ENCODE data around the gene LINGO1. TPM values are rescaled to one million over a fixed set of nuclear protein-coding genes. Genes with fewer than 3 reads are reported as not detected.
A peak's percentile ranks its signal among the peaks of the same experiment; 100 is the strongest.

The LINGO1 gene
- total and polyA plus RNA-seq, 2 donors (not counting 3 experiments of a cell fraction or from before 2014, with no cell fraction given), result 0.15 to 0.33 TPM

- Histone ChIP-seq H3K4me2 (ENCODE audit: insufficient read depth, low read length) (no peak overlapping the region), H3K9me3 (replicated peaks; ENCODE audit: control insufficient read depth, insufficient read depth, low read length) (no peaks in the 10 kb centered on the region), H3K4me3 (replicated peaks in 1 of 3; ENCODE audit: insufficient read depth in 1 of 3, low read depth in 1 of 3, low read length in 3 of 3) (no peak overlapping the region), H3K9me1 (replicated peaks; ENCODE audit: control insufficient read depth, extremely low read depth, insufficient read depth, low read length) (no peaks in the 10 kb centered on the region), H3K9ac (replicated peaks; ENCODE audit: extremely low read depth, insufficient read depth, low read length) (no peak overlapping the region), H3K79me2 (ENCODE audit: control insufficient read depth, insufficient read depth, low read length) (no peaks in the 10 kb centered on the region), H3K27ac (ENCODE audit: insufficient read depth, low read depth, low read length) (no peak overlapping the region), H3K36me3 (ENCODE audit: control insufficient read depth in 2 of 2, extremely low read depth in 1 of 2, insufficient read depth in 2 of 2, low read length in 2 of 2) (no peaks in the 10 kb centered on the region), H3K4me1 (ENCODE audit: control insufficient read depth, extremely low read depth, insufficient read depth, low read length) (no peaks in the 10 kb centered on the region), H3K27me3 (ENCODE audit: control insufficient read depth in 2 of 2, insufficient read depth in 2 of 2, low read length in 2 of 2) (no peaks in the 10 kb centered on the region), H2AFZ (ENCODE audit: low read depth, low read length) (no peak overlapping the region), H4K20me1 (replicated peaks; ENCODE audit: control insufficient read depth, extremely low read depth, insufficient read depth, low read length) (no peaks in the 10 kb centered on the region)
- TF ChIP-seq FOS (IDR thresholded peaks at IDR 0.05; ENCODE audit: borderline replicate concordance, insufficient read depth, low read length), result no peak
- peak; percentile 42 to 44 for TF ChIP-seq CTCF (IDR thresholded peaks at IDR 0.05; ENCODE audit: extremely low read depth in 1 of 2, insufficient read depth in 1 of 2, low read depth in 1 of 2, low read length in 2 of 2)
- ChIA-PET CTCF (interaction anchor here (0.9 to 3.7 kb wide), 11 partner anchors 9 to 499 kb away, joined by 3 to 43 read pairs (median 6); partner anchors contain the start of gene LINGO1), POLR2A (interaction anchor here (0.7 kb wide), 1 partner anchor 457 kb away, joined by 4 read pairs; no protein-coding TSS in a partner anchor)
- FAIRE-seq (no peak), DNase-seq (ENCODE audit: low read depth, low spot score) (no peak)
- BruUV-seq (replicated peaks), result no TSS peak
- intact Hi-C loops (cut with micrococcal nuclease), result no loop called here
- dilution Hi-C loops (cut with MboI; ENCODE audit: extremely low pct_ligation_motif_present, low sequenced_read_pairs), result no loop called here
Observed at GRCh38 chr15:77617476-77618230, 15.1 kb downstream of the LINGO1 start.

GRCh38 chr15:77616072-77616471 lies 16.6 kb downstream of the LINGO1 start:
- DNase-seq (ENCODE audit: low read depth, low spot score) (no peak), FAIRE-seq (no peak)
- no peaks in the 10 kb centered on the region for H3K79me2 ChIP-seq (ENCODE audit: control insufficient read depth, insufficient read depth, low read length)
- no peaks in the 10 kb centered on the region for H3K9me1 ChIP-seq (replicated peaks; ENCODE audit: control insufficient read depth, extremely low read depth, insufficient read depth, low read length)
- ChIA-PET POLR2A (no interaction called here), CTCF (interaction anchor here (0.7 to 2.8 kb wide), 2 partner anchors 9 to 512 kb away, joined by 3 to 35 read pairs; no protein-coding TSS in a partner anchor)
- dilution Hi-C loops (cut with MboI; ENCODE audit: extremely low pct_ligation_motif_present, low sequenced_read_pairs), result no loop called here
- H3K4me3 ChIP-seq (replicated peaks in 1 of 3; ENCODE audit: insufficient read depth in 1 of 3, low read depth in 1 of 3, low read length in 3 of 3), result no peak overlapping the region
- H3K4me2 ChIP-seq (ENCODE audit: insufficient read depth, low read length), result no peak overlapping the region
- H3K27me3 ChIP-seq (ENCODE audit: control insufficient read depth in 2 of 2, insufficient read depth in 2 of 2, low read length in 2 of 2), result no peaks in the 10 kb centered on the region
- no peaks in the 10 kb centered on the region for H4K20me1 ChIP-seq (replicated peaks; ENCODE audit: control insufficient read depth, extremely low read depth, insufficient read depth, low read length)
- no peaks in the 10 kb centered on the region for H3K9me3 ChIP-seq (replicated peaks; ENCODE audit: control insufficient read depth, insufficient read depth, low read length)
- intact Hi-C loops (cut with micrococcal nuclease), result no loop called here
- TF ChIP-seq POLR2AphosphoS5 (IDR thresholded peaks at IDR 0.05; ENCODE audit: insufficient read depth, low read depth, low read length), result no peak
- no peak for TF ChIP-seq EZH2 (IDR thresholded peaks at IDR 0.05; ENCODE audit: borderline replicate concordance, low read depth, low read length, severe bottlenecking)
- TF ChIP-seq FOS (IDR thresholded peaks at IDR 0.05; ENCODE audit: borderline replicate concordance, insufficient read depth, low read length), result no peak
- TF ChIP-seq CTCF (IDR thresholded peaks at IDR 0.05; ENCODE audit: extremely low read depth in 1 of 2, insufficient read depth in 1 of 2, low read depth in 1 of 2, low read length in 2 of 2), result no peak
- TF ChIP-seq JUN (IDR thresholded peaks at IDR 0.05; ENCODE audit: borderline replicate concordance, insufficient read depth, insufficient read length, low read depth), result no peak
- no peak for TF ChIP-seq MYC (IDR thresholded peaks at IDR 0.05; ENCODE audit: low read depth, low read length)
- TF ChIP-seq MAX (IDR thresholded peaks at IDR 0.05; ENCODE audit: insufficient read depth, insufficient read length), result no peak
- H3K27ac ChIP-seq (ENCODE audit: insufficient read depth, low read depth, low read length), result no peak overlapping the region
- no peak overlapping the region for H3K9ac ChIP-seq (replicated peaks; ENCODE audit: extremely low read depth, insufficient read depth, low read length)
- H3K4me1 ChIP-seq (ENCODE audit: control insufficient read depth, extremely low read depth, insufficient read depth, low read length), result no peaks in the 10 kb centered on the region
- no peak overlapping the region for H2AFZ ChIP-seq (ENCODE audit: low read depth, low read length)
- BruUV-seq (replicated peaks), result no TSS peak
- no peaks in the 10 kb centered on the region for H3K36me3 ChIP-seq (ENCODE audit: control insufficient read depth in 2 of 2, extremely low read depth in 1 of 2, insufficient read depth in 2 of 2, low read length in 2 of 2)

Measured in endothelial cell of umbilical vein (primary cell).